Mesendoderm (in vitro differentiated cells): ENCODE measurements around the gene VSTM2A. TPM values are rescaled to one million over a fixed set of nuclear protein-coding genes. Genes with fewer than 3 reads are reported as not detected.
"Not testable (repeated sequence)": the region's sequence is repeated elsewhere in the genome, so short reads cannot be mapped to it uniquely, and the experiment has no call there.

Experiments used
- DNase-seq: peaks from one replicate; pipeline ENCODE4 v3.0.0; 2013
- H2AK5ac ChIP-seq: 2 replicates; pipeline ENCODE4 v1.6.1; 2013; ENCODE audit warnings: low read length, inconsistent platforms
- H2BK120ac ChIP-seq: 2 replicates; pipeline ENCODE4 v1.6.1; 2013; ENCODE audit warnings: low read depth, mild to moderate bottlenecking, low read length, moderate library complexity, mixed read lengths
- H2BK15ac ChIP-seq: replicated peaks from 2 replicates; pipeline ENCODE4 v1.6.1; 2013; ENCODE audit warnings: low read depth, mild to moderate bottlenecking, moderate library complexity
- H2BK5ac ChIP-seq: 2 replicates; pipeline ENCODE4 v1.6.1; 2013; ENCODE audit warnings: low read length, inconsistent platforms
- H3K18ac ChIP-seq: 2 replicates; pipeline ENCODE4 v1.6.1; 2013; ENCODE audit warnings: mild to moderate bottlenecking, low read length, mixed read lengths
- H3K23ac ChIP-seq: one replicate; pipeline ENCODE4 v1.6.1; 2013; ENCODE audit warnings: low read length
- H3K27ac ChIP-seq: 2 replicates; pipeline ENCODE4 v1.5.1; 2013; ENCODE audit warnings: low read depth, mild to moderate bottlenecking, inconsistent platforms, low read length, moderate library complexity
- H3K27me3 ChIP-seq: 2 replicates; pipeline ENCODE4 v1.6.1; 2013; ENCODE audit warnings: low read length, control low read depth, mild to moderate bottlenecking, inconsistent platforms; ENCODE audit not compliant: insufficient read depth, poor library complexity
- H3K36me3 ChIP-seq: 2 replicates; pipeline ENCODE4 v1.6.1; 2013; ENCODE audit warnings: low read length, inconsistent platforms; ENCODE audit not compliant: control insufficient read depth, insufficient read depth
- H3K4ac ChIP-seq: one replicate; pipeline ENCODE4 v1.6.1; 2013; ENCODE audit warnings: low read depth, mild to moderate bottlenecking, low read length, moderate library complexity
- H3K4me1 ChIP-seq: 2 replicates; pipeline ENCODE4 v1.6.1; 2013; ENCODE audit warnings: low read depth, low read length, inconsistent platforms; ENCODE audit not compliant: control insufficient read depth
- H3K4me2 ChIP-seq: 2 replicates; pipeline ENCODE4 v1.6.1; 2013; ENCODE audit warnings: low read length
- H3K4me3 ChIP-seq: 2 replicates; pipeline ENCODE4 v1.5.1; 2013; ENCODE audit warnings: mild to moderate bottlenecking, low read length
- H3K56ac ChIP-seq: one replicate; pipeline ENCODE4 v1.6.1; 2013; ENCODE audit warnings: low read length
- H3K79me1 ChIP-seq: 2 replicates; pipeline ENCODE4 v1.6.1; 2013; ENCODE audit warnings: low read length, inconsistent platforms
- H3K79me2 ChIP-seq: 2 replicates; pipeline ENCODE4 v1.6.1; 2013; ENCODE audit warnings: mild to moderate bottlenecking, low read length; ENCODE audit not compliant: control insufficient read depth, insufficient read depth
- H3K9ac ChIP-seq: 2 replicates; pipeline ENCODE4 v1.6.1; 2013; ENCODE audit warnings: low read length, inconsistent platforms
- H4K5ac ChIP-seq: one replicate; pipeline ENCODE4 v1.6.1; 2013; ENCODE audit warnings: low read length
- H4K8ac ChIP-seq: one replicate; pipeline ENCODE4 v1.6.1; 2013; ENCODE audit warnings: low read depth, mild to moderate bottlenecking, control low read depth, low read length, moderate library complexity
- WGBS: extraction: QIAGEN DNeasy Blood & Tissue Kit; methylation state at CpG from one replicate; pipeline ENCODE4 v1.1.7; 2013; ENCODE audit warnings: low lambda C conversion rate, missing lambda C conversion rate; ENCODE audit not compliant: insufficient coverage; ENCODE audit errors: extremely low coverage; 5-methylcytosine and 5-hydroxymethylcytosine counted together
- polyA plus RNA-seq, 2 experiments: library from polyadenylated mRNA; stranded (reverse); fragments of 200-250 nt; gene quantifications; one replicate each; pipeline ENCODE4 v1.2.3, GENCODE V29; 2013

VSTM2A gene, protein sequence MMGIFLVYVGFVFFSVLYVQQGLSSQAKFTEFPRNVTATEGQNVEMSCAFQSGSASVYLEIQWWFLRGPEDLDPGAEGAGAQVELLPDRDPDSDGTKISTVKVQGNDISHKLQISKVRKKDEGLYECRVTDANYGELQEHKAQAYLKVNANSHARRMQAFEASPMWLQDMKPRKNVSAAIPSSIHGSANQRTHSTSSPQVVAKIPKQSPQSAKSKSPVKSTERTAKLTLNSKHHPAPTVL
- polyA plus RNA-seq (2013, experiment 1 of 2) = 0.29 TPM
- 0.18 TPM for polyA plus RNA-seq (2013, experiment 2 of 2)

- peak; percentile 79 for DNase-seq
- Histone ChIP-seq H3K4ac (no peak within 1 kb of the TSS), H3K18ac (no peak within 1 kb of the TSS), H4K8ac (no peak within 1 kb of the TSS), H3K23ac (no peak within 1 kb of the TSS), H2BK120ac (no peak within 1 kb of the TSS), H3K9ac (no peak within 1 kb of the TSS), H3K4me2 (peak within 1 kb of the TSS; percentile 85), H3K4me3 (peak within 1 kb of the TSS; percentile 10), H2BK15ac (no peak within 1 kb of the TSS), H3K4me1 (peaks cover 2% of the 10 kb centered on the region), H4K5ac (no peak within 1 kb of the TSS), H3K56ac (no peak within 1 kb of the TSS), H2BK5ac (no peak within 1 kb of the TSS), H2AK5ac (no peak within 1 kb of the TSS), H3K27ac (no peak within 1 kb of the TSS), H3K79me2 (no peaks in the 10 kb centered on the region), H3K36me3 (no peaks in the 10 kb centered on the region), H3K79me1 (no peaks in the 10 kb centered on the region), H3K27me3 (peaks cover 8% of the 10 kb centered on the region)
- no CpG with 5 or more reads among the region's 64 CpGs for WGBS
These were observed at the start of gene VSTM2A for GRCh38 chr7:54541669-54542625. Gene VSTM2A, plus strand, starts transcription at chr7:54542375. Its CDS starts 356 bp downstream, at chr7:54542731.

DNA sequence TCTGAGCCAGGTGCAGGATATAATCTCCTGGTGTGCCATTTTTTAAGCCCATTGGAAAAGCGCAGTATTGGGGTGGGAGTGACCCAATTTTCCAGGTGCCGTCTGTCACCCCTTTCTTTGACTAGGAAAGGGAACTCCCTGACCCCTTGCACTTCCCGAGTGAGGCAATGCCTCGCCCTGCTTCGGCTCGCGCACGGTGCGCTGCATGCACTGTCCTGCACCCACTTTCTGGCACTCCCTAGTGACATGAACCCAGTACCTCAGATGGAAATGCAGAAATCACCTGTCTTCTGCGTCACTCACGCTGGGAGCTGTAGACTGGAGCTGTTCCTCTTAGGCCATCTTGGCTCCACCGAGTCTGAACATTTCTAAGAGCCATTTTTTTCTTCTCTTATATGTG lies 37.6 kb upstream of the VSTM2A start:
- H4K8ac ChIP-seq, H3K79me2 ChIP-seq, H2BK15ac ChIP-seq, H3K27ac ChIP-seq, H3K36me3 ChIP-seq, H3K4me2 ChIP-seq, H3K4me3 ChIP-seq, H2BK120ac ChIP-seq, H3K27me3 ChIP-seq, H2AK5ac ChIP-seq, H3K9ac ChIP-seq, H3K18ac ChIP-seq, DNase-seq, H4K5ac ChIP-seq, H3K4me1 ChIP-seq, H2BK5ac ChIP-seq, H3K4ac ChIP-seq, H3K79me1 ChIP-seq, H3K23ac ChIP-seq, H3K56ac ChIP-seq: not testable (repeated sequence)
- WGBS = no CpG with 5 or more reads among the region's 12 CpGs

GRCh38 chr7:54529568-54529967 lies 12.6 kb upstream of the VSTM2A start:
- no CpG with 5 or more reads among the region's 1 CpG for WGBS
- DNase-seq = no peak
- no peak overlapping the region for H2BK5ac ChIP-seq

DNA sequence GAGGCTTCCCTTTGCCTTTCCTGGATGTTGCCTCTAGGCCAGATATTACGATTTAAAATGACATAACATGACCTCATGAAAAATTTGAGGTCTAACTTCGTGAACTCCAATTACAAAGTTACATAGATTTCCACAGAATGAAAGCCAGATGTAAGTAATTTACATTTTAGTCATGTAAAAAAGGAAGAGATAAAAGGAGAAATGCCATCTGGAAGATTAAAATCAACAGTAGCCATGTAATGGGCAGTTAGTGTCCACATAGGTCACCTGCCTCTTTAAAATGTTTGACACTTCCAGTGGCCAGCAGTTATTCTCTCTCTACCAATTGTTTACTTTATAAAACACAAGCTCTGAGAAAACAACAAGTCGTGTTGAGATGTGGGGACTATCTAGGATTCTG lies 4.1 kb upstream of the VSTM2A start:
- no peaks in the 10 kb centered on the region for H3K27me3 ChIP-seq
- H3K4me1 ChIP-seq = no peaks in the 10 kb centered on the region
- no peaks in the 10 kb centered on the region for H3K79me1 ChIP-seq
- H3K4me2 ChIP-seq = no peak overlapping the region
- H3K4me3 ChIP-seq = no peak overlapping the region
- no CpG with 5 or more reads among the region's 3 CpGs for WGBS
- H3K36me3 ChIP-seq = no peaks in the 10 kb centered on the region
- no peak overlapping the region for H2BK120ac ChIP-seq
- DNase-seq = no peak
- no peak overlapping the region for H2BK5ac ChIP-seq
- H4K5ac ChIP-seq = no peak overlapping the region
- H3K56ac ChIP-seq = no peak overlapping the region
- no peaks in the 10 kb centered on the region for H3K79me2 ChIP-seq
- no peak overlapping the region for H3K18ac ChIP-seq
- H3K9ac ChIP-seq = no peak overlapping the region
- H4K8ac ChIP-seq = no peak overlapping the region
- H3K27ac ChIP-seq = no peak overlapping the region
- no peak overlapping the region for H2BK15ac ChIP-seq
- H2AK5ac ChIP-seq = no peak overlapping the region
- no peak overlapping the region for H3K4ac ChIP-seq
- no peak overlapping the region for H3K23ac ChIP-seq

More at GRCh38 chr7:54529568-54529967, 12.6 kb upstream of the VSTM2A start:
- H3K4ac ChIP-seq = no peak overlapping the region
- H4K5ac ChIP-seq = no peak overlapping the region
- no peak overlapping the region for H2BK120ac ChIP-seq
- H3K79me1 ChIP-seq = no peaks in the 10 kb centered on the region
- H3K79me2 ChIP-seq = no peaks in the 10 kb centered on the region
- no peak overlapping the region for H3K9ac ChIP-seq
- H4K8ac ChIP-seq = no peak overlapping the region
- no peak overlapping the region for H2BK15ac ChIP-seq
- no peak overlapping the region for H3K27ac ChIP-seq
- no peak overlapping the region for H3K18ac ChIP-seq
- H3K23ac ChIP-seq = no peak overlapping the region
- H3K4me2 ChIP-seq = no peak overlapping the region
- no peaks in the 10 kb centered on the region for H3K4me1 ChIP-seq
- no peaks in the 10 kb centered on the region for H3K27me3 ChIP-seq
- H3K36me3 ChIP-seq = no peaks in the 10 kb centered on the region
- no peak overlapping the region for H3K4me3 ChIP-seq
- H3K56ac ChIP-seq = no peak overlapping the region
- no peak overlapping the region for H2AK5ac ChIP-seq

DNA sequence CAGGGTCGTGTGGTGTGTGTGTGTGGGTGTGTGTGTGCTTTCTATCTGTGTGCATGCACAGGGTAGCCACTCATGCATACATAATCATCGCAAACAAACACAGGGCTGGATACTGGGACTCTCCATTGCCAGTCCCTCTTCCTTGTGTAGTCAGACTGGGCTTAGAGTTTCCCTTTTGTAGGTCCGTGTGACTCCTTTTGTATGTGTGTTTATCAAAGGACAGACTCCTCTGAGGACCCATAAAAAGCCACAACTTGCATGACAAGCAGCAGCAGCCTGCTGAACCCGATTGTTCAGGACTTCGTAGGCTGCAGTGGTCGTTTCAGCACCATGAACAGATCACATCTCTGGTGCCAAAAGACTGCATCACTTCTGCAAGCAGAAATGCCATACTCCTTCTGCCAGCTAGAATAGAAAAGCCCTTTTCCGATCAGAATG lies 895 bp downstream of the VSTM2A start:
- no peaks in the 10 kb centered on the region for H3K36me3 ChIP-seq
- no peak overlapping the region for H4K8ac ChIP-seq
- no peak overlapping the region for H3K23ac ChIP-seq
- no peak overlapping the region for H2BK5ac ChIP-seq
- no peak overlapping the region for H2AK5ac ChIP-seq
- no peak overlapping the region for H3K4me2 ChIP-seq
- no peak overlapping the region for H4K5ac ChIP-seq
- H3K9ac ChIP-seq = no peak overlapping the region
- peaks cover 8% of the 10 kb centered on the region for H3K27me3 ChIP-seq
- H2BK15ac ChIP-seq = no peak overlapping the region
- H3K4me3 ChIP-seq = no peak overlapping the region
- peaks cover 2% of the 10 kb centered on the region for H3K4me1 ChIP-seq
- no peaks in the 10 kb centered on the region for H3K79me2 ChIP-seq
- no peak overlapping the region for H3K56ac ChIP-seq
- H3K4ac ChIP-seq = no peak overlapping the region
- no peak overlapping the region for H3K27ac ChIP-seq
- peak; percentile 80 for DNase-seq
- no peak overlapping the region for H3K18ac ChIP-seq
- WGBS = no CpG with 5 or more reads among the region's 7 CpGs
- H2BK120ac ChIP-seq = no peak overlapping the region
- H3K79me1 ChIP-seq = no peaks in the 10 kb centered on the region
